GM19467 (cell line): ENCODE results near the gene ALDH1L1.

ENCODE experiments used
- ATAC-seq: cut with Tn5 transposase; IDR thresholded peaks from one replicate; pipeline ENCODE4 v1.9.1; 2021; ENCODE audit warnings: mild to moderate bottlenecking, moderate library complexity; ENCODE audit not compliant: unreplicated experiment

The ALDH1L1 gene

GRCh38 chr3:126197343-126197742, 17.0 kb upstream of the ALDH1L1 start:
- ATAC-seq = no peak

GRCh38 chr3:126194713-126195305, 14.4 kb upstream of the ALDH1L1 start:
- ATAC-seq = no peak

GRCh38 chr3:126191246-126191645, 10.9 kb upstream of the ALDH1L1 start:
- ATAC-seq = no peak

- no peak for ATAC-seq
Observed at GRCh38 chr3:126187920-126188319, 7.5 kb upstream of the ALDH1L1 start.

GRCh38 chr3:126186749-126187148, 6.4 kb upstream of the ALDH1L1 start:
- ATAC-seq = no peak

- ATAC-seq = no peak
Observed at GRCh38 chr3:126186271-126186670, 5.9 kb upstream of the ALDH1L1 start.

GRCh38 chr3:126184465-126185000, 4.1 kb upstream of the ALDH1L1 start:
- ATAC-seq = no peak

GRCh38 chr3:126181398-126181725, 976 bp upstream of the ALDH1L1 start:
- no peak for ATAC-seq

- ATAC-seq = no peak
Observed at GRCh38 chr3:126179825-126180476, 435 bp downstream of the ALDH1L1 start.

GRCh38 chr3:126170073-126170777, 10.2 kb downstream of the ALDH1L1 start:
- no peak for ATAC-seq

GRCh38 chr3:126167566-126167965, 12.8 kb downstream of the ALDH1L1 start:
- ATAC-seq = no peak

- ATAC-seq = no peak
Observed at GRCh38 chr3:126166009-126166408, 14.4 kb downstream of the ALDH1L1 start.

- no peak for ATAC-seq
Observed at GRCh38 chr3:126161309-126161708, 19.1 kb downstream of the ALDH1L1 start.

- ATAC-seq = no peak
Observed at GRCh38 chr3:126160243-126161210, 19.9 kb downstream of the ALDH1L1 start.

- no peak for ATAC-seq
Observed at GRCh38 chr3:126159476-126159875, 20.9 kb downstream of the ALDH1L1 start.

- ATAC-seq = no peak
Observed at GRCh38 chr3:126158912-126159454, 21.4 kb downstream of the ALDH1L1 start.

- no peak for ATAC-seq
Observed at GRCh38 chr3:126158016-126158911, 22.1 kb downstream of the ALDH1L1 start.

- ATAC-seq = no peak
Observed at GRCh38 chr3:126157083-126157768, 23.2 kb downstream of the ALDH1L1 start.

GRCh38 chr3:126156468-126156867, 23.9 kb downstream of the ALDH1L1 start:
- ATAC-seq = no peak
